Neural cell (in vitro differentiated cells): Measurements from ENCODE around the gene KREMEN2.

Experiments
- CTCF ChIP-seq: fragments of 450-650 bp; IDR thresholded peaks from 2 replicates; pipeline ENCODE4 v1.5.1; 2014; ENCODE audit warnings: antibody characterized with exemption, mild to moderate bottlenecking, moderate library complexity; ENCODE audit not compliant: poor library complexity, severe bottlenecking
- EZH2 ChIP-seq: fragments of 200-600, 300-800 bp; shearing (Covaris generic), sonication (generic); IDR thresholded peaks from 2 replicates; pipeline ENCODE4 v1.6.1; 2014; ENCODE audit warnings: antibody characterized with exemption, low read length, borderline replicate concordance, mild to moderate bottlenecking; ENCODE audit not compliant: insufficient read depth, poor library complexity, severe bottlenecking
- POLR2AphosphoS5 ChIP-seq: IDR thresholded peaks from 2 replicates; pipeline ENCODE4 v1.6.1; 2012
- SMC3 ChIP-seq: fragments of 450-650 bp; conservative IDR thresholded peaks from 2 replicates; pipeline ENCODE4 v1.6.1; 2014; ENCODE audit warnings: antibody characterized with exemption, mild to moderate bottlenecking, moderate library complexity; ENCODE audit not compliant: poor library complexity
- TAF1 ChIP-seq: IDR thresholded peaks from 2 replicates; pipeline ENCODE4 v1.6.1; 2012; ENCODE audit warnings: low read depth

GRCh38 chr16:3010510-3010909, 46.4 kb downstream of the KREMEN2 start:
- TF ChIP-seq CTCF, result no peak
- TF ChIP-seq POLR2AphosphoS5, result no peak
- TF ChIP-seq EZH2, result no peak
- no peak for TF ChIP-seq TAF1
- TF ChIP-seq SMC3, result no peak
